NCI-H2227 (cell line): ENCODE results near the gene TKFC.

Source experiments
- DNase-seq: peaks from one replicate; lab custom pipeline; 2025; ENCODE audit not compliant: unreplicated experiment; lab: John Stamatoyannopoulos, UW

Gene TKFC

DNA sequence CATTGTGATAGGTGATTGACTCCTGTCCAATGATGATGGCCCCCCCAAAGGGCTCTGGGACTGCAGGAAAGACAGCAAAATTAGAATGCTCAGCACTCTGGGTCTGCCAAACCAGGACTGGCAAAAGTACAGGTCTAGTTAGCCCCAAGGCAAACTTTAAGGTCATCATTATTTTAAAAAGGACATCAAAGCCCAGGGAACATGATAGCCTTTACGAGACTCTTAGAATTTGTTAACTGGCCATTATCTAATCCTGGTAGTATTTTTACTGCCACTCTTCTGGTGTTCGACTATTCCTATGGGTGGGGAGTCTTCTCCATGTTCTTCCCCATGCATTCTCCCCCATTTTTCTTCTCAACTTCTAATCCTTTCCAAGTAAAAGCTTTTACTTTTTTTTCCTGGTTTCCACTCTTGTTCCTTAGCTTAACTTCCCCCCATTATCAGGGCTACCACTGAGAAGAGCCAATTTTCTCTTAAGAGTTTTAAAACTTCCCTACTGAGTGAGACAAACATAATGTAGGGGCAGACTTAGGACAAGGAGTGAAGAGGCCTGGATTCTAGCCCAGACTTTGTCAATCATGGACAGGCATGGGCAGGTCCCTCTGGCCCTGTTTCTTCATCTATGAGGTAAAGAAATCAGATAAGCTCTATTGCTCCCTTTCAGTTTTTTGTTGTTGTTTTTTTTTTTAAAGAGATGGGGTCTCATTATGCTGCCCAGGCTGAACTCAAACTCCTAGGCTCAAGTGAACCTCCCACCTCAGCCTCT, 7.2 kb upstream of the TKFC start:
- no peak for DNase-seq

DNA sequence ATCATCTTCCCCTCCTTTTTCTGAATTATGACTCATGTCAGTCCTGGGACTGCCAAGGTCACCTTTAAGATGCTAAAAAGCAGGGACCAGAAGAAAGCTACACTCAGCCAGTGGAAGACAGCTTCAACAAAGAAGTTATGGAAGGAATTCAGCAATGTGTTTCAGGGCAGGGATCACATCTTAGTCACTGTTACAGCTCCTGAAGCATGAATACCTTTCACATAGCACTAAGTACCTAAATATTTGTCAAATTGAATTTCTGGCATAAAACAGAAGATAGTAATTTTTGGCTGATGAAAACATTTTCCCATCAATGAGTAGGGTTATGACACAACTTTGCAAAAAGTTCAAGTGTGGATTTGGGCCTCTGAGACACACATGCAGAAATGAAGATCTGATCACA, 5.4 kb upstream of the TKFC start:
- no peak for DNase-seq

DNA sequence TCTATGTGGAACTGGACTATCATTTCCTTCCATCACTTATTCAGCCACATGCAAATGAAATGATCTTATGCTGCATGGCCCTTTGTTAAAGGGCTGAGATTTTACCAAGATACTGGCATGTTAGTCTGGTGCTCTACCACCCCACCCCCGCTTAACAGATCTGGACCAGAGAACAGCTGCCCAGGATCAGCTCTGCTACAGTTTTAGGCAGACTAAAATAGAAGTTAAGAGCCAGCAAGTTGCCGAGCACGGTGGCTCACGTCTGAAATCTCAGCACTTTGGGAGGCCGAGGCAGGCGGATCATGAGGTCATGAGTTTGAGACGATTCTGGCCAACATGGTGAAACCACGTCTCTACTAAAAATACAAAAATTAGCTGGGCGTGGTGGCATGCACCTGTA, 4.7 kb upstream of the TKFC start:
- DNase-seq = no peak

DNA sequence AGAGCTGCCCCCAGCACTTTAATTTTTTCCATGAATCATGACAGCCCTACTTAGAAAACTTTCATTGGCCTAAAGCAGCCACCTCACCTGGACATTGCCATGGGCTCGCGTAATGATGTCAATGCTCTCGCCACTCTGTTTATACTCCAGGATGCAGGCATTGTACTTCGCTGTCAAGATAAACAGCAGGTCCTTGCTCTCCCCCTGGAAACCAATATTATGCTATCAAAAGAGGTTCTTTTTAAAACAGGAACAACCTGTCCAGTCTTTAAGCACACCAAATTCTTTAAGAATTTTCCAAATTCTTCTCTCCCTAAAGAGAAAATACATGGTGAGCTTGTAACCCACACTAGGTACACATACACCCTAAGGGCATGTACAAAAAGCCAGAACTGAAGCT, 3.2 kb upstream of the TKFC start:
- DNase-seq = no peak

DNA sequence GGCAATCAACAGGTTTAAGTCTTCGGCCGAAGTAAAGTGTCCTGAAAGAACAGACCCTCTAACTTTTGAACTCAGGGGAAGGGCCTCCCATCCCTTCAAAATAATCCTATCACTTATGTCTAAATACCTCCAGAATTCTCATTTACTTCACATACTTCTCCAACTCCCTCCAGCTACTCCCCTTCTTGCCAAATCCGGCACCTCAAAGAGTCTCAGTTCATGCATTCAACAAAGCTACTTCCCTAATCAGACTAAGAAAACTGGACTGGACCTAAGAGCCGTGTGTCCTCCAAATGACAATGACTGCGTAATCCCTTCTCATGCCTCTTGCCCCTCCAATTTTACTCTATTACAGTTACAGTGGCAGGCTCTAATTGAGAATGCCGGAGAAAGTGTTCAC, 1.4 kb upstream of the TKFC start:
- DNase-seq = no peak

DNA sequence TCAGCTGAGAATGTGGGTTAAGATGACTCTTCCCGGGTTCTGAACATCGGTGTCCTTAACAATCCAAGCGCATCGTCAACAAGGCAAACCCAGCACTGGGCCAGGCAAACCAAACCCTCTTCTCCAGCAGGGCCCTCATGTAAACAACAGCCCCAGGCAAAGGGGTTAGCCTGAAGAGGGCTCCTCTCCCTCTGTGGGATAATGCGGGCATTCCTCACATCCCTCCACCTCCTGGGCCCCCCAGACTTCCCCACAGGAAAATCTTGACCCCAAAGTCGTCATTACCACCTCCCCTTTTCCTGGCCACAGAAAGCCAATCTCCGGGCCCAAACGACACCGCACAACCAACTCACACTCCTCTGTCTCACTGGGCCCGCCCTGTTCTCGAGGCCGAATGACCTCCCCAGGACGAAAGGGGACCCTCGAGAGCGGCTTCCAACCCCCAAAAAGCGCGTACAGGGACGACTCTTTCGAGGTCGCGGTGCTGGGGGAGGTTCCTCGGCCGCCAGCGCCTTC, 689 bp upstream of the TKFC start:
- DNase-seq = peak; percentile 28

DNA sequence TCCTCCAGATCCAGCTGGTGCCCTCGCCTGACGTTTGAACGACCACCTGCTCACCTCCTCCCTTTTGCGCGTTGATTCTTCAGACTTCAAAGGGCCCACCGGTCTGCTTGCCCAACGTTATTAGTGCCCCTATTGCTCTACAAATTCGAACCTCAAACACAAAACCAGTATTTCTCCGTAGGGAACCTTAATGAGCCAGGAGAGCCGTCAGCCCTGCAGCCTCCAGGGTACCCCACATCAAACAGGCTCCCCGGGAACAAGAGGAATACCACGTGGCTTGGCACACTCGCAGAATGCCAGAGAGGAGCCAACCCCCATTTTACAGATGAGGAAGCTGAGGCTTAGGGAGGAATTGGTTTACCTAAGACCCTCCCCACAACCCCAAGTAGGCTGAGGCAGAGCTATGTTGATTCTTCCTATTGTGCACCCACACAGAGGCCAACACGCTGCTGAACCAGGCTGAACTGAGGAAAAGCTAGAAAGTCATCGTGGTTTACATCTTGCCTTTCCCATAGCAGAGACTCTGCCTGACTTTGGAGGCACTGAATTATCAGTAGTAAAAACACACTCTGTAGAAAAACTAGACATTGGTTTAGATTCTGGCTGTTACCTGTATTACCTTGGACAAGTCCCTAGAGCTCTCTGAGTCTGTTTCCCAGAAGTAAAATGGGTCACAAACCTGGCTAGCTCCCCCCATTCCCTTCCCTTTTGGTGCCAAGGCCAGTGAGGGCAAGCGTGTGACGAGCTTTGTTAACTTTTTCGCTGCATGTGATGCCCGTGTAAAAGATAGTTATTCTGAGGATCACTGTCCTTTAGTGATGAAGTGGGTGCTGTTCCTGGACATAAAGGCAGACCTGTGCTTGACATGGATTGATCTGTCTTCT, 764 bp downstream of the TKFC start:
- DNase-seq = peak; percentile 51

DNA sequence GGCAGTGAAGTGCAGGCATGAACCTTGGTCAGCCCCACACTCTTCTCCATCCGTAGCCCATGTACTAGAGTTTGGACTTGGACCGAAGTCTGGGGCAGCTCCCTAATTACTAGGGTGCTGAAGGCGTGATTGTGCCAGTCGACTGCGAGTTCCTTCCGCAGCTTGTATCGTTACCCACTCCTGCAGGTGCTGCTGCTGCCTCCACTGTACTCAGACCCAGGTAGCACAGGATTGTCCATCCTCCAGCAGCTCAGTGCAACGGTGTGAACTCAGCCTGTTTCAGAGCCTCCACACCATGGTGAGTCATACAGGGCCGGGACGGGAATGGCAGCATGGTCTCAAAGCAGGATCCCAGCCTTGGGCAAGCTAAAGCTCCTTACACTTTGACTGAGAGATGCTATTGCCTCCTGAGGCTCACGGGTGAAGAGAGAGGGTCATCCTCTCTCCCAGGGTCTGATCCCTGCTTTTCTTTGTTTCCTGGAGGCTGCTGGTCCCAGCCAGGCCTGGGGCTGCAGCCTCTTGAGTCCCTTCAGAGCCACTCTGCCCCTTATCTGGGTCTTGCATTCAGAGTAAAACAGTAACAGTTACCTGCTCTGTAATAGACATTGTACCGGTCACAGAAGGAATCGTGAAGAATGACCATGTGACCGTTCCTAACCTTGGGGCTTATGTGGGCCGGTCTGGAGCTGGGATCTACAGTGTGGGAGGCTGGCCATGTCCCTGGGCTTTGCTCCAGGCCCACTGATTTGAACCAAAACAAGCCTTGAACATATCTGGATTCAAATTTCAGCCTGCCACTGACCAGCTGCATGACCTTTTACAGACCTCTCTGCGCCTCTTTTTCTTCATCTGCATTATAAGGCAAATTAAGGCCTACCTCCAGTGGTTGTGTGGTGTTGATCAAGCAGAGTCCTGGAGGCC, 1.7 kb downstream of the TKFC start:
- no peak for DNase-seq

DNA sequence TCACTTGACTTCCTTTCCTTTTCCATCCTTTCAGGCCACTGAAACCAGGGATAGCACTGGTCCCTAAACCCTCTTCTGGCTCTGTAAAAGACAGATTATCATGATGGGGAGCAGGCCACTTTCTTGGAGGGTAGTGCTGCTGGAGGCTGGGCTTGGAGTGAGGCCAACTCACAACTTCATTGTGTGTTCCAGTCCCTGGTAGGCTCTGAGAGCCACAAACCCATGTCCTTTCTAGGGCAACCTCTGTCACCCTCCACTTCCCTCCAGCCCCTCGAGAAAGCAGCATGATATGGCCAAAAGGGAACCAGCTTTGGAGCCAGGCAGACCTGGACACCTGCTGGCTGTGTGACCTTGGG, 2.3 kb downstream of the TKFC start:
- no peak for DNase-seq

DNA sequence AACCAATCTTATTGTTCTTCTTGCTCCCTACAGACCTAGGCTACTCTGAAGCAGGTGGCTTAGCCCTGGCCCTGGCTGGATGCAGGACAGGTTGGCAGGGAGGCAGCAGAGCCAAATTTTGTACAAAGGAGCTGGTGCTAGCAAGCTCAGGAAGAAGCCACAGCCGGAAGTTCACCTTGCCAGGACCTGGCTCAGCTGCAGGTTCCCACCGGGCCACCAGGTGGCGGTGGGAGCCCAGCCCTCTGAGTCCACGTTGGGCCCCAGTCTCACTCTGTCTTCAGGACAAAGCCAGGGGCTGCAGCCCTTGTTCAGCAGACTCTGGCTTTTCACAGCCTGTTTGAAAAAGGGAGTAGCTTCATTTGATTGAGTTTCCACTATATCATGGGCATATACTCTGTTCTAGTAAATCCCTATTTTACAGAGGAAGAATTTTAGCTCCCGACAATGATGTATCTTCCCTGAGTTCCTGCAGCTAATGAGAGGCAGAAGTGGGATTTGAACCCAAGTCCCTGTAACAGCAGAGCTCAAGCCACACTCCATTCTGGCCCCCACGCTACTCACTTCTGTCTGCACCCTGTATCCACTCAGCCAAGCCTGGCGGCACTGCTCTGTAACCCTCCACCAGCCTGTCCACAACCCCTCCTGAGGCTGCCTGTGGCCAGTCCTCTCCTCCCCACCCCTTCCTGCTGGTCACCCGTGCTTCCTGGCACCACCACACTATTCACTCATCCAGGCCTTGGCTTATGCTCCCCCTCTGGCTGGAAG, 3.3 kb downstream of the TKFC start:
- peak; percentile 92 for DNase-seq

DNA sequence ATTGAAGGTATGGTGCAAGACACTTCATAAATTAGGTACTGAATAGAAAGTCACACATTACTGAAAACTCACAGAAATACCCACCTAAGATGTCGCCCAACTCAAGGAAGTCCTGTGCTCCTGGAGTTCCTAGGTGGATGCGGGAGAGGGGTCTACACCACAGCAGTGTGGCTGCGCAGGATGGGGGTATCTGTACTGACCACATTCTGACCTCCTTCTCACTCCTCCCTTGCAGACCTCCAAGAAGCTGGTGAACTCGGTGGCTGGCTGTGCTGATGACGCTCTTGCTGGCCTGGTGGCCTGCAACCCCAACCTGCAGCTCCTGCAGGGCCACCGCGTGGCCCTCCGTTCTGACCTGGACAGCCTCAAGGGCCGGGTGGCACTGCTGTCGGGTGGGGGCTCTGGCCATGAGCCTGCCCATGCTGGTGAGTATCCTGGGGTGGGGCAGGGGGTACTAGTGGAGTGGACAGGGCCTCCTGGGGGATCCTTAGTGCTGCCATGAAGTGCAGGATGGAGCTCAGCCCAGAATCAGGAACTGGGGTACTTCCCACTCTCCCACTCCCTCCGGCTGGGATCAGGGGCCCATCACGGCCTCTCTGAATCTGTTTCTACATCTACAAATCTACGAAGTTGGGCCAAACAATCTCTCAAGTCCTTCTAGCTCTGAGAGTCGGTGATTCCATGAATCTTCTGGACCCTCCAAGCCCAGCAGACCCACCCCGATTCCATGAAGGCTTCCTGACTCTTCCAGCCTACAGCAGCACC, 4.9 kb downstream of the TKFC start:
- no peak for DNase-seq

DNA sequence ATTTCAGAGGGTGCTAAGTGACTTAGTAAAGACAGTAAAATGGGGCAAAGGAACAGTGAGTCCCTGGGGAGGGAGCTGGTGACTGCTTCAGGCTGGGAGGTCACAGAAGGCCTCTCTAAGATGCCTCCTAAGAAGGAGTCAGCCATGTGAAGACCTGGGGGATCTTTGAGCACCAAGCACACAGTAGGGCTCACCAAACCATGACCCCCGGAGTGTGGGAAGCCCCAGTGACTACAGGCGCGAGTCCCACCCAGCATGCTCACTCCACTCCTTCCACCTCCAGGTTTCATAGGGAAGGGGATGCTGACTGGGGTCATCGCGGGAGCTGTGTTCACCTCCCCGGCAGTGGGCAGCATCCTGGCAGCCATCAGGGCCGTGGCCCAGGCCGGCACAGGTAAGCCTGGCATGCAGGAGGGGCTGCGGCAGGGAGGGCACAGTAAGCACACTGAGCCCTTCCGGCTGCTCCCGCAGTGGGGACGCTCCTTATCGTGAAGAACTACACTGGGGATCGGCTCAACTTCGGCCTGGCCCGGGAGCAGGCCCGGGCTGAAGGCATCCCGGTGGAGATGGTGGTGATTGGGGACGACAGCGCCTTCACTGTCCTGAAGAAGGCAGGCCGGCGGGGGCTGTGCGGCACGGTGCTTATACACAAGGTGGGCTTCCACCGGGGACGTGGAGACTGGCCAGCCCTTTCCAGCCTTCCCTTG, 5.9 kb downstream of the TKFC start:
- no peak for DNase-seq

DNA sequence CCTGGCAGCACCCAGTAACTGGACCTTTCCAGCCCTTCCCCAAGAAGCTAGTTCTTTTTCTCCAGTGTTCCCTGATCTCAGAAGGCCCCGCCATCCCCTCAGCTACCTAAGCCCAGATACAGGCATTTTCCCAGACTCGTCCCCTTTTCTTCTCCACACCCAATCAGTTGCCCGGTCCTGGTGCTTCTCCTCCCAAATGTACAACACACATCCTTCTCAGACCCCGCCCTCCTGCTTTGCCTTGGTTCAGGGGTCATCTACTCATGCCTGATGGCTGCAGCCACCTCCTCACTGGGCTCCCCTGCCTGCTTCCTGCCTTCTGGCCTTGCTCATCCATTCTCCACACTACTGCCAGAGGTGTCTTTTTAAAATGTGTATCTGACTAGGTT, 6.5 kb downstream of the TKFC start:
- DNase-seq = no peak

DNA sequence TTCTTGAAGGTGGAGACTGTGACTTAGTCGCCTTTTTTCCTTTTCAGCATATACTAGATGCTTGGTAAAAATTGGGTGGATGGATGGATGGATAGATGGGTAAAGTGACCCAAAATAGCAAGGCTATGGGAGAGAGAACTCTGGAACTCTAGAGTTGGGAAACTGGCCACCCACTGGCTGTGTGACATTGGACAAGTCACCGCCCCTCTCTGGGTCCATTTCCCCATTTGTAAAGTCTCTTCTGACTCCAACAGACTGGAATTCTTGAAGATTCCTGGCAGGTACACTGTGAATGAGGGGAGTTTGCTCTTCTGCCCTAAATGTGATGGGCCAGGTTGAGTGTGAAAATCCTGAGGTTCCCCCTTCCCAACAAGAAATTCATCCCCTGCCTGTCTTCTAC, 8.0 kb downstream of the TKFC start:
- no peak for DNase-seq

DNA sequence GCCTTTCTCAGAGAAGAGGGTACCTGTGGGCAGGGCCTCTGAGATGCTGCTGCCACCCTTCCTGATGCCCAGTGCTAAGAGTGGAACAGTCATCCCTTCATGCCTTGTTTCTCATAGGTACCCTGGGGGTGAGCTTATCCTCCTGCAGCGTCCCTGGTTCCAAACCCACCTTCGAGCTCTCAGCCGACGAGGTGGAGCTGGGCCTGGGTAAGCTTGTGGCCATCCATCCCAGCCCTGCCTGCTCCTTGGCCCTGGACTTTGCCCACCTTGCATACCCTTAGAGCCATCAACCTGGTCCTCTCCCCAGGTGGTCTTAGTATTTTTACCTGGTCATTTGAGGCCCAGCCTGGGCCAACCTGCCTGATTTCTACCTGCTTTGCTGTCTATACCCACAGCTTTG, 8.7 kb downstream of the TKFC start:
- no peak for DNase-seq

DNA sequence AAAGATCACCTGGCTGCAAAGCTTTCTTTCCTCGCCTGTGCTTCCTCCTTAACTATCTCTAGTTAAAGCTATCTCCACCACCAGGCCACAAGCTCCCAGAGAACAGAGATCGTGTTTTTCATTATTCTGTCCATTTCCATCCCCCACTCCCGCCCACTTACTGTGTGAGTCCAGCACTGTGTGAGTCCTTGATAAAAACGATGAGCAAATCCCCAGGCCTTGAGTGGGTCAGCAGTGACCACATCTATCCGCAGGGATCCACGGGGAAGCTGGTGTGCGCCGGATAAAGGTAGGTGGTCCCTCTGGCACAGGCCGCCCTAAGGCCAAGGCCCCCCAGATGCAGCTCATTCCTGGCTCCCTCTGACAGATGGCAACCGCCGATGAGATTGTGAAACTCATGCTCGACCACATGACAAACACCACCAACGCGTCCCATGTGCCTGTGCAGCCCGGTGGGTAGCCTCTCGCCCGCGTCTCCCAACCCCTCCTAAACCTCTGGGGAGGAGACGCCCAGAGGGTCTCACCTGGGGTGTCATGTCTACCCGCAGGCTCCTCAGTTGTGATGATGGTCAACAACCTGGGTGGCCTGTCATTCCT, 9.3 kb downstream of the TKFC start:
- DNase-seq = no peak

DNA sequence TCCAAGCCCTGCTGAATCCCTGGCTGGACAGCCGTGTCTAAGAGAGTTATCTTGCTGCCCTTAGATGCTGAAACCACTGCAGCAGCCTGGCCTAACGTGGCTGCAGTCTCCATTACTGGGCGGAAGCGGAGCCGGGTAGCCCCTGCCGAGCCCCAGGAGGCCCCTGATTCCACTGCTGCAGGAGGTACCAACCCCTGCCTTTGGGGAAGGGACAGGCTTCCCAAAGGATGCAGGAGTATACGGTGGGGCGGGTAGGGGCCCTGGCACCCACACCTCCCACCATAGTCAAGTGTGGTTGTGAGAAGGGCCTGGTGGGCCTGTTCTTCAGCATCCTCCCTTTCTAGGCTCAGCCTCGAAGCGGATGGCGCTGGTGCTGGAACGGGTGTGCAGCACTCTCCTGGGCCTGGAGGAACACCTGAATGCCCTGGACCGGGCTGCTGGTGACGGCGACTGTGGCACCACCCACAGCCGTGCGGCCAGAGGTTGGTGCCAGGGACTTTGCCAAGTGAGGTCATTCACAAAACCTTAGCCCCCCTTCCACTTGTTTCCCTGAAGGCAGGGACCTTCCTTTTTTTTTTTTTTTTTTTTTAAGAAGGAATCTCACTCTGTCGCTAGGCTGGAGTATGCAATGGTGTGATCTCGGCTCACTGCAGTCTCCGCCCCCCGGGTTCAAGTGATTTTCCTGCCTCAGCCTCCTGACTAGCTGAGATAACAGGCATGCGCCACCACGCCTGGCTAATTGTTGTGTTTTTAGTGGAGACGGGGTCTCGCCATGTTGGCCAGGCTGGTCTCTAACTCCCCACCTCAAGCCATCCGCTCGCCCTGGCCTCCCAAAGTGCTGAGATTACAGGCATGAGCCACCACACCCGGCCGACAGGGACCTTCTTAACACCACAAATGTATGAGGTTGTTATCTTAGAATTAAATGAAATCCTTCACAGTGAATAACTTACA, 11.0 kb downstream of the TKFC start:
- DNase-seq = no peak

DNA sequence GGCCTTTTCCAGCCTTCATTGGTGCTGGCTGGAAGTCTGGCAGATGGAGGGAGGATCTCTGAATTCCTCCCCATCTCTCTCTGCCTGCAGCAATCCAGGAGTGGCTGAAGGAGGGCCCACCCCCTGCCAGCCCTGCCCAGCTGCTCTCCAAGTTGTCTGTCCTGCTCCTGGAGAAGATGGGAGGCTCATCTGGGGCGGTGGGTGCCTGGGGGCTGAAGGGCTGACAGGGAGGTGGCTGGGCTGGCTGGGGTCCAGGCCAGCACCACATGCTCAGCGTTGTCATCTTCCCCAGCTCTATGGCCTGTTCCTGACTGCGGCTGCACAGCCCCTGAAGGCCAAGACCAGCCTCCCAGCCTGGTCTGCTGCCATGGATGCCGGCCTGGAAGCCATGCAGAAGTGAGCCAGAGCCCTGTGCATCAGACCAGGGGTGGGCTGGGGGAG, 12.2 kb downstream of the TKFC start:
- peak; percentile 27 for DNase-seq
